ENCODE measurements around the gene KANSL1. TPM values are rescaled to one million over a fixed set of nuclear protein-coding genes. Genes with fewer than 3 reads are reported as not detected.
A peak's percentile ranks its signal among the peaks of the same experiment; 100 is the strongest.

Gene KANSL1
- total RNA-seq, 1 donor from 2014 or later: 191 TPM

GRCh38 chr17:46123607-46124006 lies 69.6 kb downstream of the KANSL1 start:
- no peak for TF ChIP-seq CTCF (IDR thresholded peaks at IDR 0.05; ENCODE audit: partially characterized antibody, unreplicated experiment)
- Mint-ChIP-seq H3K27me3 (ENCODE audit: unreplicated experiment) (peaks cover 7% of the 10 kb centered on the region), H3K4me3 (ENCODE audit: unreplicated experiment) (no peak overlapping the region)

DNA sequence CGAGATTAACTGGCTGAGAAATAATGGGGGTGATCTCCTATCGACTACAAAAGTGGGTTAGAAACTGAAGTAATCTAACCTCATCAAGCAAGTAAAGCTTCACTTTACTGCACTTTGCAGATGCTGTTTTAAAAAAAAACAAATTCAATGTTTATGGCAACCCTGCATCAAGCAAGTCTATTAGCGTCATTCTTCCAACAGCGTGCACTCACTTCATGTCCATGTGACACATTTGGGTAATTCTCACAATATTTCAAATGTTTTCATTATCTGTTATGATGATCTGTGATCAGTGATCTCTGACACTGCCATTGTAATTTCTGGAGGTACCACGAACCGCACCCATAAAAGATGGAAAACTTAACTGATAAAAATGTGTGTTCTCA lies 70.8 kb downstream of the KANSL1 start:
- peaks cover 5% of the 10 kb centered on the region for H3K27me3 Mint-ChIP-seq (ENCODE audit: unreplicated experiment)
- H3K4me1 Mint-ChIP-seq (ENCODE audit: low read depth, unreplicated experiment): peaks cover 20% of the 10 kb centered on the region

More at GRCh38 chr17:46123607-46124006, 69.6 kb downstream of the KANSL1 start:
- peaks cover 1% of the 10 kb centered on the region for H3K9me3 Mint-ChIP-seq (ENCODE audit: unreplicated experiment)
- DNase-seq: no peak
- no peak overlapping the region for H3K27ac Mint-ChIP-seq (ENCODE audit: unreplicated experiment)
- H3K36me3 Mint-ChIP-seq (ENCODE audit: unreplicated experiment): no peaks in the 10 kb centered on the region
- peaks cover 23% of the 10 kb centered on the region for H3K4me1 Mint-ChIP-seq (ENCODE audit: low read depth, unreplicated experiment)

GRCh38 chr17:46121841-46122485 lies 71.3 kb downstream of the KANSL1 start:
- Mint-ChIP-seq H3K27ac (ENCODE audit: unreplicated experiment) (no peak overlapping the region), H3K9me3 (ENCODE audit: unreplicated experiment) (peaks cover 1% of the 10 kb centered on the region), H3K27me3 (ENCODE audit: unreplicated experiment) (peaks cover 5% of the 10 kb centered on the region), H3K4me1 (ENCODE audit: low read depth, unreplicated experiment) (peaks cover 20% of the 10 kb centered on the region), H3K4me3 (ENCODE audit: unreplicated experiment) (no peak overlapping the region), H3K36me3 (ENCODE audit: unreplicated experiment) (no peaks in the 10 kb centered on the region)
- TF ChIP-seq CTCF (IDR thresholded peaks at IDR 0.05; ENCODE audit: partially characterized antibody, unreplicated experiment): no peak
- no peak for DNase-seq

More for the DNA sequence above, 70.8 kb downstream of the KANSL1 start:
- Mint-ChIP-seq H3K27ac (ENCODE audit: unreplicated experiment) (no peak overlapping the region), H3K4me3 (ENCODE audit: unreplicated experiment) (no peak overlapping the region), H3K9me3 (ENCODE audit: unreplicated experiment) (peaks cover 1% of the 10 kb centered on the region), H3K36me3 (ENCODE audit: unreplicated experiment) (no peaks in the 10 kb centered on the region)
- no peak for DNase-seq
- TF ChIP-seq CTCF (IDR thresholded peaks at IDR 0.05; ENCODE audit: partially characterized antibody, unreplicated experiment): no peak

DNA sequence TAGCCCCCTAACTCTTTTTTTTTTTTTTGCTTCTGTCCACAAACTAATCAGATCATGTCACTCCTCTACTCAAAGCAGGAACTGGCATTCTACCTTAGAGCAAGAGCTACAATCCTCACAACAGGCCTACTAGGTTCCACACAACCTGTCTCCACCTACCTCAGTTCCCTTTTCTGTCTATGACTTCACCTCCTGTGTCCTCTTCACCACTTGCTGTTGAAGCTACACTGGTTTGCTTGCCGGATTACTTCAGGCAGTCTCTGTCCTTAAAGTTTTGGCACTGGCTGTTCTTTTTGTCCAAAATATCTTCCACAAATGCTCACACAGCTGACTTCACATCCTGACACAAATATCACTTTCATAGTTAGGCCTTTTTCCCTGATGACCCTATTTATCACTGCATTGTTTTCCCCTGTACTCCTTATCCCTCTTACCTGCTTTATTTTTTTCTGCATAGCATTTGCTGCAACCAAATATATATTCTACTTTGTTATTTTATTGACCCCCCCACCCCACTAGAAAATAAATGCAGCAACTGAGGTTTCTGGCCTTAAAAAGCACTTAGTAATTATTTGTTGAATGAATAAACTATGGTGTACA lies 72.0 kb downstream of the KANSL1 start:
- H3K4me1 Mint-ChIP-seq (ENCODE audit: low read depth, unreplicated experiment): peaks cover 17% of the 10 kb centered on the region
- DNase-seq: no peak
- no peak overlapping the region for H3K4me3 Mint-ChIP-seq (ENCODE audit: unreplicated experiment)
- H3K27ac Mint-ChIP-seq (ENCODE audit: unreplicated experiment): no peak overlapping the region
- peaks cover 5% of the 10 kb centered on the region for H3K27me3 Mint-ChIP-seq (ENCODE audit: unreplicated experiment)
- H3K9me3 Mint-ChIP-seq (ENCODE audit: unreplicated experiment): peaks cover 1% of the 10 kb centered on the region
- TF ChIP-seq CTCF (IDR thresholded peaks at IDR 0.05; ENCODE audit: partially characterized antibody, unreplicated experiment): no peak
- no peaks in the 10 kb centered on the region for H3K36me3 Mint-ChIP-seq (ENCODE audit: unreplicated experiment)

DNA sequence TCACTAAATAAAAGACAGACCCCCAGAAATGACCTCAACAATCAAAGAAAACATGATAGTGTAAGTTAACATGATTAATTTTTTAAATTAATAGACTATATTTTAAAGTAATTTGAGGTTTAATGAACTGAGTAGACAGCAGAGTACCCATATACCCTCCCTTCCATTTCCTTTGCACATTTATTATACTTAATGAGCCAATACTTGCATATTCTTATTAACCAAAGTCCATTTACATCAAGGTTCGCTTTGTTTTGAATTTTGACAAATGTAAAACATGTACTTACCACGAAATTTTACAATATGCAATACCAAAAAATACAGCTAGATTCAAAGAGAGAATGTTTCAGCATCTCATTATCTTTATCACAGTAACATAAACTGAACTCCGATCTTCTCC lies 72.7 kb downstream of the KANSL1 start:
- H3K9me3 Mint-ChIP-seq (ENCODE audit: unreplicated experiment): peaks cover 1% of the 10 kb centered on the region
- TF ChIP-seq CTCF (IDR thresholded peaks at IDR 0.05; ENCODE audit: partially characterized antibody, unreplicated experiment): no peak
- H3K36me3 Mint-ChIP-seq (ENCODE audit: unreplicated experiment): no peaks in the 10 kb centered on the region
- peaks cover 17% of the 10 kb centered on the region for H3K4me1 Mint-ChIP-seq (ENCODE audit: low read depth, unreplicated experiment)
- no peak for DNase-seq
- H3K27ac Mint-ChIP-seq (ENCODE audit: unreplicated experiment): peak overlapping the region; percentile 26
- no peak overlapping the region for H3K4me3 Mint-ChIP-seq (ENCODE audit: unreplicated experiment)
- peaks cover 5% of the 10 kb centered on the region for H3K27me3 Mint-ChIP-seq (ENCODE audit: unreplicated experiment)
